Activated CD4-positive, CD25-positive, alpha-beta regulatory T cell treated with anti-CD3 and anti-CD28 coated beads, Interleukin-2, amount 50 U/mL, for 24 hours (primary cell): ENCODE data around the gene SPAG8.

ENCODE experiments used
- ATAC-seq, 2 donors: fragments of 150-1000 bp; cut with Tn5 transposase; one replicate each; pipeline ENCODE4 v1.10.0; 2021; ENCODE audit warnings: mild to moderate bottlenecking in 1 of 2, moderate library complexity in 1 of 2

SPAG8 gene

GRCh38 chr9:35839926-35840325 is 27.9 kb upstream of the SPAG8 start:
- no peak for ATAC-seq

DNA sequence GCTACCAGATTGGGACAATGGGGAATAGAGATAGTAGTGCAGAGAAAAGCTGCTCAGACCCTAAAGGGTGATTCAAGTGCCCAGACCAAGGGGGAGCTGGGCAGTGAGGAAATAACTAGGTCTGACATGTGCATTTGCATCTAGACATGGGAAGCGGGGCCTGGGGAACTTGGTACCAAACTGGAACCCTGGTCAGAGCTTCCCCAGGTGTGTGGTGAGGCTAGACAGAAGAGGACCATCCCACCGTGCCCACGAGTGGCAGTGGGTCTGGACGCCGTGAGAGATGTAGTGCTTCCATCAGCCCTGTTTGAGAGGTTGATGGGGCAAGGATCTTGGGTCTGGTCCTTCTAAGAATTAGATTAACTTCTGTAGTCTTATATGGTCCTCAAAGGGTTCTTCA is 24.5 kb upstream of the SPAG8 start:
- no peak for ATAC-seq

GRCh38 chr9:35835766-35836165 is 23.7 kb upstream of the SPAG8 start:
- ATAC-seq: no peak

GRCh38 chr9:35835216-35835632 is 23.2 kb upstream of the SPAG8 start:
- no peak for ATAC-seq

DNA sequence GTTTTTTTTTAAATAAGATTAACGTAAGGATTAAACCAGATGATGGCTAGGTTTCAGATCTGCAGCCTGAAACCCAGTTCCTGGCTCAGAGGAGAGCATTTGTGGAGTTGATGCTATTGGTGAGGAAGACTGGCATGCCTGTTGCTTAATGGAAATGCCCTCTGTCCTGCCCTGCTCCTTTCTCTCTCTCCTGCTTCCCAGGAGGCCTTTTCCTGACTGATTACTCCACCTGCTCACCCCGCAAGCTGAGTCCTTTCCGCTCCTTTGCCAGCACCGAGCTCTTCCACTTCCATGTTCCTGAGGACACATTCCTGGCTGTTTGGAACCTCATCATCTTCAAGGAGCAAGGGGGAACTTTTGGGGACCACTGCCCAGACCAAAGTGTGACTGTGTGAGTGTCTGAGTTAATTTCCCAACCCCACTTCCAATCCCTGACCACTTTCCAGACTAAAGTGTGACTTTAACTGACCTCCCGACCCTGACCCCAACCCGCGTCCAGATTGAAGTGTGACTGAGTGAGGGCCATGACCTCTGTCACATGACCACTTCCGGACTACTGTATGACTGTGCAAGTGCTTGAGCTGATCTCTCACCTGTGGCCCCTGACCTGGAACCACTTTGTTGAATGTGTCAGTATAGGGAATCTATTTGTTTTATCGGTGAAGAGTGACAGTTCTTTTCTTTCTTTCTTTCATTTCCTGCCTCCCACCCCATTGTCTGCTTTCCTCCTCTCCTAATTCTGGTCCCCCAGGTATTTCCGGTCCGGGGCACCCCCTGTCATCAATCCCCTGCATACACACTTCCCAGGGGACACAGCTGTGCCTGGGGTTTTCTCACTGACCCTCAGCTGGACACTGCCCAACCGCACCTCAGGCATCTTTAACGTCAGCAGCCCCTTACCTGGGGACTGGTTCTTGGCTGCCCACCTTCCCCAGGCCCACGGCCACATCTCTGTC is 22.5 kb upstream of the SPAG8 start:
- no peak for ATAC-seq

GRCh38 chr9:35832814-35833213 is 20.8 kb upstream of the SPAG8 start:
- no peak for ATAC-seq

DNA sequence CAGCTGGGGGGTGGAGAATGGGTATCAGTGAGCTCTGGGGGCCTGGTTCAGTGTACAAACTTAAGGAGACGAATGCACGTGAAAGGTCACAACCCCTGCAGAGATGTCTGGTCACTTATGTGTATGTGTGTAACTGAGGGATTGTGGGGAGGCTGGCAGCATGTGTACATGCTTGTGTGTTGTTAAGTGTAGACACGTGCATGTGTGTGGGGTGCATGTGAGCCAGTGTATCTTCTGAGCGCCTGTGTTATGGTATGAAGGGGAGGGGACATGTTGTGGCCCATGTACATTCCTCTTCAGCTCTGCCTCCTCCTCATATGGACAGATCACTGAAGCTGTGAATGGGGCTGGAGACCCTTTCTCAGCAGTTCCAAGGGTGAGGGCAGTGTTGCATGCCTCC is 19.0 kb upstream of the SPAG8 start:
- ATAC-seq: no peak

GRCh38 chr9:35829764-35830096 is 17.7 kb upstream of the SPAG8 start:
- ATAC-seq: no peak

GRCh38 chr9:35829084-35829763 is 17.2 kb upstream of the SPAG8 start, which contains the start of gene TMEM8B:
Gene TMEM8B, plus strand, starts transcription at chr9:35829228. Its CDS starts 220 bp downstream, at chr9:35829448.
- peak; percentile 94 for ATAC-seq

DNA sequence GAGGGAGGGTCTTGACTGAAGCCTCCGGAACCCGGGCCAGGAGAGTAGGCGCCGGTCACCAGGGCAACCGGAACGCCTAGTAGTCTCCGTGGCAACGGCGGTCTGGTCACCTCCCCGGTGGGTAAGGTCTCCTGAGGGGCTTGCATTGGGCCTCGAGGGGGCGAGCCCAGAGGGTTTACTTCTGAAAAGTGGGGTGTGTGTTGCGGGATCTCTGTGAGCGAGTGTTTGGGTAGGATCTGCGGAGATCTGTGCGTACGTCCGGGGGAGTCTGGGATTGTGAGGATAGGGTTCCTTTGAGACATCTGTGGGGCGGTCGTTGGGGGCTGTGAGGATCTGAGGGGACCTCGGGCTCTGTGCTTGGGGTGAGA is 16.6 kb upstream of the SPAG8 start, which contains the start of gene FAM221B:
Gene FAM221B (minus strand): TSS at position 17 of the 368 bp plus-strand sequence. CDS start 2,571 bp downstream, outside the sequence.
- peak; percentile 6 to 9 for ATAC-seq

GRCh38 chr9:35827486-35827885 is 15.4 kb upstream of the SPAG8 start:
- no peak for ATAC-seq

DNA sequence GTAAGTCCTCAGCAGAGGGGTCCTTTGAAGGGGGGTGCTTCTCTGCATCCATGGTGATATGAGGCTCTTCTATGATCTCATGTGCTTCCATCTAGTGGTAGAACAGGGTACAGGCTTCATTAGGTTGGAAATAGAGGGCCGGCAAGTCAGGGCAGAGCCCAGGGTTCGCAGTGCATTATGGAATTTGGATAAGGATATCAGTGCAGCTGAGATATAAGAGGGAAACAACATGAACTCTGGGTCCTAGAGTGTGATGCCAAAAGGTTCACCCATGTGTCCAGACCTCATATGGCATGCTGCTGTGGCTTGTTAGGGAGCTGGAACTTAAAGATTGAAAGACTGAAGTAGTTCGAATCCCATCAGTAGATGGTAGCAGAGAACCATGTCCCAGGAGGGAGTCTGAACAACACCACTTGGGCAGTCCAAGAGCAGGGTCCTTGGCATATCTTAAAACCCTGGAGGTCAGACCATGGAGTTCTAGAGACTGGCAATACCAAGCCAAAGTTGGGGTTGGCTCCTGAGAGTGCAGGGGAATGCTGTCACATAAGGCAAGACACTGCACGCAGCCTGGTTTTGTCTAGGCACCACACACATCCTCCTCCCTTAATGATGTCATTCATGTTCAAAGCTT is 14.1 kb upstream of the SPAG8 start:
- peak; percentile 31 to 41 for ATAC-seq

DNA sequence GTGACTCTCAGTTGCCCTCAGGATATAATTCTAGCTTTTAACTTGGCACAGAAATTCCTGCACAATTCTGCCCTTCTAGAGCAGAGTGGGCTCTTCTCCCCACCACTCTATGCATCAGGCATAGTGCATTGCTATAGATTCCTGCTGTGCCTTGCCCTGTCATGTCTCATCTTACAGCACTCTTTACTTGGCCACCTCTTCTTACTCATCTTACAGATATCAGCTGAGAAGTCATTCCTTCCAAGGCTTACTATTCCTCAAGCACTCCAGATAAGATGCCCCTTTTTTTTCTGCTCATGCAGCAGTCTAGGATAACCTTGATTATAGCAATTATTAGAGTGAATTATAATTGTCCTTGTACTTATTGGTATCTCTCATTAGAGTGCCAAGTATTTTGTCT is 10.9 kb upstream of the SPAG8 start:
- no peak for ATAC-seq

GRCh38 chr9:35820076-35820475 is 8.0 kb upstream of the SPAG8 start:
- ATAC-seq: no peak

- no peak for ATAC-seq
These were observed 6.3 kb upstream of the SPAG8 start for GRCh38 chr9:35818341-35818740.

DNA sequence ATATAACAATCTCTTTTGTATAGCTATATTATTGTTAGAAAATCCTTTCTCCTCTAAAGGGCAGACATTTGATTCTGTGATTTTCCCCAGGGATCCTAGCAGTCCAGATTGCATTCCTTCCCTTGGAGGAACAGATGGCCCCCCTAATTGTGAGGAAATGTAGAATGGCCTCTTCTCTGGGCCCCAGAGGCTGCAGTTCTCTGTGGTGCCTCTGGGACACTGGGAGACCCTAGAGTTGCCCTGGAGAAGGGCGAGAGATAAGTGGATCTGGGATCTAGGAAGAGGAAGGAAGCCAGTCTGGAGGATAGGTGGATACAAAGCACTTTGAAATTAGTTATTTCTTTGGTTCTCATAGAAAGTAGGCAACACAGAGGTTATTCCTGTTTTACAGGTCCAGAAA is 4.6 kb upstream of the SPAG8 start:
- no peak for ATAC-seq

- ATAC-seq: peak; percentile 86 to 87
These were observed 2.9 kb upstream of the SPAG8 start, which contains the start of gene HINT2 for GRCh38 chr9:35814841-35815543. Gene HINT2, minus strand, starts transcription at chr9:35815042. Its CDS starts 63 bp downstream, at chr9:35814979.

- ATAC-seq: peak in 1 of 2 donors; percentile 1
These were observed 2.2 kb upstream of the SPAG8 start for GRCh38 chr9:35814106-35814840.

- ATAC-seq: no peak
These were observed 1.5 kb upstream of the SPAG8 start for GRCh38 chr9:35813434-35814105.

- ATAC-seq: no peak
These were observed 559 bp downstream of the SPAG8 start for GRCh38 chr9:35811381-35812024.

- no peak for ATAC-seq
These were observed 1.9 kb downstream of the SPAG8 start for GRCh38 chr9:35810122-35810521.
